ENCODE measurements around the gene CLDN18. TPM values are rescaled to one million over a fixed set of nuclear protein-coding genes. Genes with fewer than 3 reads are reported as not detected.

The CLDN18 gene
- polyA plus RNA-seq (2012; ENCODE audit: insufficient read length, low read depth): not detected

DNA sequence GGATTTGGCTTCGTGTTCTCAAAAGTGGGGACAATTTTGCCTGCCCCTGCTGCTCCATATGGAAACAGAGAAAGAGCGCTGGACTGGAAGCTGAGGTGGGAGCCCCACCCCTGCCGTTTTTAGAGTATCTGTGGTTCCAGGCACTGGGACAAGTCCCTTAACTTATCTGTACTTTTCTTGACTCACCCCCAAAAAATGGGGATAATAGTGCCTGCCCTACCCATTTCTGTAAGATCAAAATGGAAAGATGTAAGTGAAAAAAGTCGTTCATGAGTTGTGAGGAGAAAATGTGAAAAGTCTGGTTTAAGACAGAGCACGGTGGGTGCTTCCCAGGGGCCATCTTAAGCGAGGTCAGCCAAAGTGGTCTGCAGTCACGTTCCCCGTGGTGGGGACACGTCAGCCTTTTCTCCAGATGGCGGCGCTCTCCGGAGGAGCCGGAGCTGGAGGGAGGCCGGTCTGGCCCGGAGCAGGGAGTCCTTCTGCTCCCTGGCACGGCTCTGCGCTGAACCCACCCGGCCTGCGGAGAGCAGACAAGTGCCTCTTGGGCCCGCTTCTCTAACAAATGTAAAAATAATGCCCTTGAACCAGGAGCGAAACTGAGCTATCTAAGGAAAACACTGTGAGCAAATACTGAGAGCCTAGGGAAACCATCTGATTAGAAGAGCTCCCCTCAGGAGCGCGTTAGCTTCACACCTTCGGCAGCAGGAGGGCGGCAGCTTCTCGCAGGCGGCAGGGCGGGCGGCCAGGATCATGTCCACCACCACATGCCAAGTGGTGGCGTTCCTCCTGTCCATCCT lies at the start of gene CLDN18:
TSS of gene CLDN18 (plus strand) at position 690 of the 797 bp plus-strand sequence. CDS start at position 751, 61 bp downstream.
- TF ChIP-seq FOXP2 (optimal IDR thresholded peaks at IDR 0.05; ENCODE audit: borderline replicate concordance, extremely low read depth, extremely low read length, insufficient read depth) (no peak), POLR2AphosphoS5 (IDR thresholded peaks at IDR 0.05; ENCODE audit: low read depth, low read length) (no peak), TAF1 (IDR thresholded peaks at IDR 0.05; ENCODE audit: borderline replicate concordance, insufficient read depth, low read length) (no peak), SIN3A (IDR thresholded peaks at IDR 0.05; ENCODE audit: borderline replicate concordance, insufficient read depth, low read length) (no peak)
- TF ChIP-seq, protein P1, sequence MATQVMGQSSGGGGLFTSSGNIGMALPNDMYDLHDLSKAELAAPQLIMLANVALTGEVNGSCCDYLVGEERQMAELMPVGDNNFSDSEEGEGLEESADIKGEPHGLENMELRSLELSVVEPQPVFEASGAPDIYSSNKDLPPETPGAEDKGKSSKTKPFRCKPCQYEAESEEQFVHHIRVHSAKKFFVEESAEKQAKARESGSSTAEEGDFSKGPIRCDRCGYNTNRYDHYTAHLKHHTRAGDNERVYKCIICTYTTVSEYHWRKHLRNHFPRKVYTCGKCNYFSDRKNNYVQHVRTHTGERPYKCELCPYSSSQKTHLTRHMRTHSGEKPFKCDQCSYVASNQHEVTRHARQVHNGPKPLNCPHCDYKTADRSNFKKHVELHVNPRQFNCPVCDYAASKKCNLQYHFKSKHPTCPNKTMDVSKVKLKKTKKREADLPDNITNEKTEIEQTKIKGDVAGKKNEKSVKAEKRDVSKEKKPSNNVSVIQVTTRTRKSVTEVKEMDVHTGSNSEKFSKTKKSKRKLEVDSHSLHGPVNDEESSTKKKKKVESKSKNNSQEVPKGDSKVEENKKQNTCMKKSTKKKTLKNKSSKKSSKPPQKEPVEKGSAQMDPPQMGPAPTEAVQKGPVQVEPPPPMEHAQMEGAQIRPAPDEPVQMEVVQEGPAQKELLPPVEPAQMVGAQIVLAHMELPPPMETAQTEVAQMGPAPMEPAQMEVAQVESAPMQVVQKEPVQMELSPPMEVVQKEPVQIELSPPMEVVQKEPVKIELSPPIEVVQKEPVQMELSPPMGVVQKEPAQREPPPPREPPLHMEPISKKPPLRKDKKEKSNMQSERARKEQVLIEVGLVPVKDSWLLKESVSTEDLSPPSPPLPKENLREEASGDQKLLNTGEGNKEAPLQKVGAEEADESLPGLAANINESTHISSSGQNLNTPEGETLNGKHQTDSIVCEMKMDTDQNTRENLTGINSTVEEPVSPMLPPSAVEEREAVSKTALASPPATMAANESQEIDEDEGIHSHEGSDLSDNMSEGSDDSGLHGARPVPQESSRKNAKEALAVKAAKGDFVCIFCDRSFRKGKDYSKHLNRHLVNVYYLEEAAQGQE (IDR thresholded peaks at IDR 0.05; ENCODE audit: insufficient read depth in 1 of 2, low read depth in 2 of 2, low read length in 2 of 2): no peak

DNA sequence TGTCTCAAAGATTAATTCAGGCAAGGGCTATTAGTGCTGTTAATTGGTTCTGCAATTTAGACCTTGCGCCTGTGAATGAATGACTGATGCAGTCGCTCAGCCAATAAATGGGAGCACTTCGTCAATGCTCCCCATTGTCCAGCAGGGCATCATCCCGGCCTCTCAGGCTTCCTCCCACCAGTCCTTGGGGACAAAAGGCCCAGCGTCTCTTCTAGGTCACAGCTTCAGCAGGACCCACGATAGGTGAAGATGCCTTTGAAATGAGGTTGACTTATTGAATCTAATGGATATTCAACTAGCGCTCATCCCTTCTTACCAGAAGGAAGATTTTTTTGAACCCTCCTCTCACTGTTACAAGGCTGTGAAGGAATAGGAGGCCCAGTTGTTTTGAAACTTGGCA lies 47.7 kb upstream of the CLDN18 start:
- TF ChIP-seq SIN3A (IDR thresholded peaks at IDR 0.05; ENCODE audit: borderline replicate concordance, insufficient read depth, low read length) (no peak), TAF1 (IDR thresholded peaks at IDR 0.05; ENCODE audit: borderline replicate concordance, insufficient read depth, low read length) (no peak), FOXP2 (optimal IDR thresholded peaks at IDR 0.05; ENCODE audit: borderline replicate concordance, extremely low read depth, extremely low read length, insufficient read depth) (no peak), POLR2AphosphoS5 (IDR thresholded peaks at IDR 0.05; ENCODE audit: low read depth, low read length) (no peak)
- TF ChIP-seq, protein P1 (IDR thresholded peaks at IDR 0.05; ENCODE audit: insufficient read depth in 1 of 2, low read depth in 2 of 2, low read length in 2 of 2): no peak

DNA sequence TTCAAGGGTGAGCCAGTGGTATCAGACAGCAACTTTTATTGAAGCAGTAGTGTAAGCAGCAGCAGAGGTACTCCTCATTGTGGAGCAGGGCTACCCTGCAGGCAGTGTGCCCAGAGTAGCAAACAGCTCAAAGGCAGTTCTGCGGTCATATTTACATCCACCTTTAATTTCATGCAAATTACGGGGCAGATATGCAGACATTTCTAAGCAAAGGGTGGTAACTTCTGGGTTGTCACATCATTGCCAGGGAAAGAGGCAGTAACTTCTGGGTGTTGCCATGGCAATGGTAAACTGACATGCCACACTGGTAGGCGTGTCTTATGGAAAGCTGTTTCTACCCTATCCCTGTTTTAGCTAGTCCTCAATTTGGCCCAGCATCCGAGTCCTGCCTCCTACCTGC lies 46.5 kb upstream of the CLDN18 start:
- TF ChIP-seq SIN3A (IDR thresholded peaks at IDR 0.05; ENCODE audit: borderline replicate concordance, insufficient read depth, low read length) (no peak), FOXP2 (optimal IDR thresholded peaks at IDR 0.05; ENCODE audit: borderline replicate concordance, extremely low read depth, extremely low read length, insufficient read depth) (no peak), POLR2AphosphoS5 (IDR thresholded peaks at IDR 0.05; ENCODE audit: low read depth, low read length) (no peak), TAF1 (IDR thresholded peaks at IDR 0.05; ENCODE audit: borderline replicate concordance, insufficient read depth, low read length) (no peak)
- TF ChIP-seq, protein P1 (IDR thresholded peaks at IDR 0.05; ENCODE audit: insufficient read depth in 1 of 2, low read depth in 2 of 2, low read length in 2 of 2): no peak

DNA sequence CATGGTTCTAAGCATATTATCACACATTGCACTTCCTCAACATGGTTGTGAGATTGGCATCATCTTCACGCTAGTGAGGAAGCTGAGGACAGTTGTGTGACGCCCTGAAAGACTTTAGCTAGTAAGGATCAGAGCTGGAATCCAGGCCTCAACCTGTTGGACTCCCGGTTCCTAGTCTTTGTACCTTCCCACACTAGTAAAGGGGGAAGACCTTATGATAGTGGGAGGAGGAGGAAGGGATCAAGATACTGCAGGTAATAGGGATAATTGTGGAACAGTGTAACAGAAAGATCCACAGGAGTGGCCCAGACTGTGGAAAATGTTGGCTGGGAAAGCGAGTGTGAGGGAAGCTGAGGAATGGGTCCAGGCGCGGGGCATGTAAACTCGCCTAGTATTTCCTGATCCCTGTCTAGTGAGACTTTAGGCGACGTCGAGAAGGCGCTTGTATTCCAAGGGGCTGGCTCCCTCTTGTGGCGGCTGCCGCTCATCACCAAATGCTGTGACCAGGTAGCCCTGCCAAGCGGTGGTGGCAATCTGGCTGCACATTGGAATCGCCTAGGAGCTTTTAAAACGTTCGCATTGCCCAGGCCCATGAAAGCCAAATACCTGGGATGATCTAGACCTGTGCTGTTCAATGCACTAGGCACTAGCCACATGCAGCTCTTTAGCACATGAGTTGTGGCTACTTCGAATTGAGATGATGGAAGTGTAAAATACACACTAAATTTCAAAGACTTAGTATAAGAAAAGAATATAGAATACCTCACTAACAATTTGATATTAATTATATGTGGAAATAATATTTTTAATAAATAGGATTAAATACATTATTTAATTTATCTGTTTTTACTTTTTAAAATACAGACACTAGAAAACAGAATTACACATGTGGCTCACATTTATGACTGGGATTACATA lies 38.8 kb upstream of the CLDN18 start:
- TF ChIP-seq SIN3A (IDR thresholded peaks at IDR 0.05; ENCODE audit: borderline replicate concordance, insufficient read depth, low read length) (no peak), FOXP2 (optimal IDR thresholded peaks at IDR 0.05; ENCODE audit: borderline replicate concordance, extremely low read depth, extremely low read length, insufficient read depth) (no peak), POLR2AphosphoS5 (IDR thresholded peaks at IDR 0.05; ENCODE audit: low read depth, low read length) (no peak), TAF1 (IDR thresholded peaks at IDR 0.05; ENCODE audit: borderline replicate concordance, insufficient read depth, low read length) (no peak)
- TF ChIP-seq, protein P1 (IDR thresholded peaks at IDR 0.05; ENCODE audit: insufficient read depth in 1 of 2, low read depth in 2 of 2, low read length in 2 of 2): no peak
